Vagina (tissue), 2 donors: ENCODE measurements around the gene KAT5.

Source experiments
- POLR2AphosphoS5 ChIP-seq, 2 donors: sonication (generic); formaldehyde crosslinking; IDR thresholded peaks; one replicate each; pipeline ENCODE4 v1.9.0; 2017; ENCODE audit warnings: antibody characterized with exemption in 2 of 2, mild to moderate bottlenecking in 2 of 2, low read depth in 1 of 2; ENCODE audit not compliant: insufficient read depth in 1 of 2
- TF ChIP-seq, protein P1 (sequence below), 3 experiments: fragments of 450-650 bp in 2 of 3; fragments of 200-600 bp in 1 of 3; sonication (generic) in 1 of 3; IDR thresholded peaks; one replicate each; pipeline ENCODE4 v1.5.1; 2017 to 2019; ENCODE audit warnings: antibody characterized with exemption in 3 of 3, mild to moderate bottlenecking in 2 of 3, moderate library complexity in 2 of 3

DNA sequence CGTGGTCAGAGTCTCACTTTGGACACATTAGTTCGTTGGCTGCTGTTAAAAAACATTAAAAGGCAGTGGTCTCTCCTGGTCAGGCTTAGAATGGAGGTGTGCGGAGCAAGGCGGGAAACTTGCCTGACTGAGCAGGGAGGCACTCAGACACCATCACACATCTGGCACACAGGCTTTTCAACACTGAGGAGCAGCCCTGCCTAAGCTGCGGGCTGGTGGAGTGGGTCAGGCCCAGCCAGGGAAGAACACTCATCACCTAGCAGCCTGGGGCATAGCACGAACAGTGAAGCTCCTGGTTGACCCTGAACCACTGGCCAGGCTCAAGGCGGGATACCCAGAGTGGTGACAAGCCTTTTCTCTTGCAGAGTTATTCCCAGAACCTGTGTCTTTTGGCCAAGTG lies 4.2 kb downstream of the KAT5 start:
- TF ChIP-seq, protein P1, sequence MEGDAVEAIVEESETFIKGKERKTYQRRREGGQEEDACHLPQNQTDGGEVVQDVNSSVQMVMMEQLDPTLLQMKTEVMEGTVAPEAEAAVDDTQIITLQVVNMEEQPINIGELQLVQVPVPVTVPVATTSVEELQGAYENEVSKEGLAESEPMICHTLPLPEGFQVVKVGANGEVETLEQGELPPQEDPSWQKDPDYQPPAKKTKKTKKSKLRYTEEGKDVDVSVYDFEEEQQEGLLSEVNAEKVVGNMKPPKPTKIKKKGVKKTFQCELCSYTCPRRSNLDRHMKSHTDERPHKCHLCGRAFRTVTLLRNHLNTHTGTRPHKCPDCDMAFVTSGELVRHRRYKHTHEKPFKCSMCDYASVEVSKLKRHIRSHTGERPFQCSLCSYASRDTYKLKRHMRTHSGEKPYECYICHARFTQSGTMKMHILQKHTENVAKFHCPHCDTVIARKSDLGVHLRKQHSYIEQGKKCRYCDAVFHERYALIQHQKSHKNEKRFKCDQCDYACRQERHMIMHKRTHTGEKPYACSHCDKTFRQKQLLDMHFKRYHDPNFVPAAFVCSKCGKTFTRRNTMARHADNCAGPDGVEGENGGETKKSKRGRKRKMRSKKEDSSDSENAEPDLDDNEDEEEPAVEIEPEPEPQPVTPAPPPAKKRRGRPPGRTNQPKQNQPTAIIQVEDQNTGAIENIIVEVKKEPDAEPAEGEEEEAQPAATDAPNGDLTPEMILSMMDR (IDR thresholded peaks at IDR 0.05) = no peak
- TF ChIP-seq POLR2AphosphoS5 (IDR thresholded peaks at IDR 0.05; ENCODE audit: insufficient read depth in 1 of 2, low read depth in 1 of 2) = no peak
